Posterior vena cava (tissue), 2 donors: ENCODE data around the gene GLP2R. TPM values are rescaled to one million over a fixed set of nuclear protein-coding genes. Genes with fewer than 3 reads are reported as not detected.

Source experiments
- DNase-seq: peaks from one replicate; pipeline ENCODE4 v3.0.0-alpha.2; 2020; ENCODE audit warnings: low spot score
- intact Hi-C, 2 donors: fragments of 100-400 bp; cut with DNase I; formaldehyde crosslinking; loops; one replicate each; pipeline versions ENCODE4 v1.14.1 to v1.14.2; 2022 to 2023
- total RNA-seq, 2 donors: library from RNA; stranded (reverse); fragmentation: NEBNext Ultra II Directional; extraction: Animal tissue kit (Norgen Biotek cat#: 25700); gene quantifications; one replicate each; pipeline ENCODE4 v1.2.1, GENCODE V29; 2021
- donor health status: DM: yes; HTN: yes; CAD: no.
- donor health status: DM: yes; HTN: yes; CAD: no.

Gene GLP2R
- total RNA-seq, 2 donors from 2014 or later, result 0.05 TPM; not detected in 1

- no peak for DNase-seq
- intact Hi-C loops, result no loop called here
Observed at GRCh38 chr17:9931144-9931741, 105.5 kb downstream of the GLP2R start.

GRCh38 chr17:9932491-9932890, 106.8 kb downstream of the GLP2R start:
- intact Hi-C loops, result no loop called here
- no peak for DNase-seq

GRCh38 chr17:9934331-9934730, 108.6 kb downstream of the GLP2R start:
- intact Hi-C loops, result no loop called here
- DNase-seq, result no peak

- intact Hi-C loops, result no loop called here
- DNase-seq, result no peak
Observed at GRCh38 chr17:9935408-9935807, 109.7 kb downstream of the GLP2R start.

- no peak for DNase-seq
- intact Hi-C loops, result no loop called here
Observed at GRCh38 chr17:9936095-9936494, 110.4 kb downstream of the GLP2R start.

GRCh38 chr17:9937241-9937761, 111.6 kb downstream of the GLP2R start:
- DNase-seq, result no peak
- intact Hi-C loops, result no loop called here

GRCh38 chr17:9937901-9938300, 112.2 kb downstream of the GLP2R start:
- DNase-seq, result no peak
- intact Hi-C loops, result no loop called here

- intact Hi-C loops, result no loop called here
- no peak for DNase-seq
Observed at GRCh38 chr17:9938764-9939163, 113.0 kb downstream of the GLP2R start.

GRCh38 chr17:9940841-9941240, 115.1 kb downstream of the GLP2R start:
- intact Hi-C loops, result no loop called here
- no peak for DNase-seq

- no peak for DNase-seq
- intact Hi-C loops, result no loop called here
Observed at GRCh38 chr17:9941305-9941704, 115.6 kb downstream of the GLP2R start.

Other genes with a start within 250 kb of the GLP2R start
- not detected for gene CFAP52, start 249.3 kb upstream of the GLP2R start, total RNA-seq
- under 1 TPM in 1 of 2 donors, not detected in 1; 0.10 TPM for gene USP43, start 180.4 kb upstream of the GLP2R start, total RNA-seq
- gene DHRS7C, start 34.3 kb upstream of the GLP2R start, total RNA-seq, result not detected
- not detected for gene GSG1L2, start 3.8 kb upstream of the GLP2R start, total RNA-seq
- under 1 TPM; 0.33 to 0.74 TPM for gene RCVRN, start 79.3 kb downstream of the GLP2R start, total RNA-seq